HFFc6 (cell line): ENCODE measurements around the gene SLC16A5. TPM values are rescaled to one million over a fixed set of nuclear protein-coding genes. Genes with fewer than 3 reads are reported as not detected.
A peak's percentile ranks its signal among the peaks of the same experiment; 100 is the strongest.

Source experiments
- DNase-seq: peaks from one replicate; pipeline ENCODE4 v3.0.0-alpha.2; 2018
- H3K27ac Mint-ChIP-seq: 2 replicates; pipeline ENCODE4 v1.8.0; 2020; ENCODE audit warnings: mild to moderate bottlenecking, mixed read lengths
- H3K27me3 Mint-ChIP-seq: 2 replicates; pipeline ENCODE4 v1.8.0; 2021; ENCODE audit warnings: mild to moderate bottlenecking, moderate library complexity, mixed read lengths; ENCODE audit not compliant: insufficient read depth
- H3K36me3 Mint-ChIP-seq: 2 replicates; pipeline ENCODE4 v1.8.0; 2021; ENCODE audit warnings: low read depth, mixed read lengths
- H3K4me1 Mint-ChIP-seq: 2 replicates; pipeline ENCODE4 v1.8.0; 2020; ENCODE audit warnings: low read depth, mixed read lengths
- H3K4me3 Mint-ChIP-seq: 2 replicates; pipeline ENCODE4 v1.8.0; 2020; ENCODE audit warnings: mild to moderate bottlenecking, moderate library complexity, mixed read lengths
- H3K9me3 Mint-ChIP-seq: 2 replicates; pipeline ENCODE4 v1.8.0; 2020; ENCODE audit warnings: mild to moderate bottlenecking, mixed read lengths
- CTCF ChIP-seq: fragments of 200-600 bp; sonication (generic); IDR thresholded peaks from 2 replicates; pipeline ENCODE4 v1.5.0; 2021; ENCODE audit warnings: antibody characterized with exemption, mild to moderate bottlenecking
- total RNA-seq, 6 experiments: library from RNA; stranded (reverse); fragmentation: NEBNext Ultra II Directional; extraction: Animal tissue kit (Norgen Biotek cat#: 25700); gene quantifications; 2 replicates in 1 of 6; 3 replicates in 5 of 6; pipeline ENCODE4 v1.2.3, GENCODE V29; 2021

SLC16A5 gene
- total RNA-seq, 6 experiments from 2014 or later, result 13.9 to 25.0 (median 21.1) TPM

GRCh38 chr17:75099881-75100595 is 12.3 kb downstream of the SLC16A5 start:
- no peaks in the 10 kb centered on the region for H3K9me3 Mint-ChIP-seq
- peaks cover 15% of the 10 kb centered on the region; the same call in 1 of the 2 replicates for H3K36me3 Mint-ChIP-seq
- peaks cover 8% of the 10 kb centered on the region for H3K4me1 Mint-ChIP-seq
- H3K4me3 Mint-ChIP-seq, result no peak overlapping the region
- H3K27ac Mint-ChIP-seq, result no peak overlapping the region
- DNase-seq, result no peak
- TF ChIP-seq CTCF, result no peak
- no peaks in the 10 kb centered on the region; the same call in none of the 2 replicates for H3K27me3 Mint-ChIP-seq

GRCh38 chr17:75102385-75102821 is 14.6 kb downstream of the SLC16A5 start:
- TF ChIP-seq CTCF, result no peak
- Mint-ChIP-seq H3K4me1 (no peaks in the 10 kb centered on the region), H3K36me3 (peaks cover 23% of the 10 kb centered on the region), H3K27me3 (no peaks in the 10 kb centered on the region; the same call in none of the 2 replicates), H3K27ac (no peak overlapping the region), H3K9me3 (no peaks in the 10 kb centered on the region), H3K4me3 (no peak overlapping the region)
- DNase-seq, result no peak

- Mint-ChIP-seq H3K36me3 (peaks cover 17% of the 10 kb centered on the region), H3K27ac (no peak overlapping the region; the same call in 1 of the 2 replicates)
Measured at GRCh38 chr17:75103601-75104554, 16.1 kb downstream of the SLC16A5 start.

GRCh38 chr17:75105126-75106080 is 17.6 kb downstream of the SLC16A5 start:
- Mint-ChIP-seq H3K27ac (no peak overlapping the region), H3K4me1 (peaks cover 11% of the 10 kb centered on the region; the same call in 1 of the 2 replicates), H3K27me3 (peaks cover 2% of the 10 kb centered on the region), H3K9me3 (no peaks in the 10 kb centered on the region), H3K4me3 (no peak overlapping the region), H3K36me3 (peaks cover 12% of the 10 kb centered on the region)
- peak; percentile 24 for DNase-seq
- TF ChIP-seq CTCF, result peak; percentile 81

More at GRCh38 chr17:75103601-75104554, 16.1 kb downstream of the SLC16A5 start:
- H3K27me3 Mint-ChIP-seq, result peaks cover 2% of the 10 kb centered on the region
- no peak overlapping the region for H3K4me3 Mint-ChIP-seq
- H3K4me1 Mint-ChIP-seq, result peaks cover 7% of the 10 kb centered on the region; the same call in 1 of the 2 replicates
- no peak for TF ChIP-seq CTCF
- H3K9me3 Mint-ChIP-seq, result no peaks in the 10 kb centered on the region
- no peak for DNase-seq

- Mint-ChIP-seq H3K27ac (no peak overlapping the region), H3K27me3 (peaks cover 2% of the 10 kb centered on the region; the same call in 1 of the 2 replicates), H3K36me3 (peaks cover 16% of the 10 kb centered on the region), H3K4me3 (peak overlapping the region; percentile 93), H3K4me1 (peaks cover 24% of the 10 kb centered on the region), H3K9me3 (no peaks in the 10 kb centered on the region)
- no peak for DNase-seq
- no peak for TF ChIP-seq CTCF
Measured at GRCh38 chr17:75108193-75108592, 20.4 kb downstream of the SLC16A5 start.
